LNCaP clone FGC (cell line): ENCODE results near the gene GGT6.

ENCODE experiments used
- DNase-seq: peaks from one replicate; pipeline ENCODE4 v3.0.0-alpha.2; 2011; ENCODE audit warnings: low read depth
- H3K4me3 ChIP-seq: 2 replicates; pipeline ENCODE4 v1.5.1; 2011; ENCODE audit warnings: mild to moderate bottlenecking, low read depth, low read length, control low read depth
- TF ChIP-seq, protein P1 (sequence below): IDR thresholded peaks from 2 replicates; pipeline ENCODE4 v1.5.1; 2012; ENCODE audit warnings: mild to moderate bottlenecking; ENCODE audit not compliant: control insufficient read depth, insufficient read depth; ENCODE audit errors: extremely low read depth

Gene GGT6

DNA sequence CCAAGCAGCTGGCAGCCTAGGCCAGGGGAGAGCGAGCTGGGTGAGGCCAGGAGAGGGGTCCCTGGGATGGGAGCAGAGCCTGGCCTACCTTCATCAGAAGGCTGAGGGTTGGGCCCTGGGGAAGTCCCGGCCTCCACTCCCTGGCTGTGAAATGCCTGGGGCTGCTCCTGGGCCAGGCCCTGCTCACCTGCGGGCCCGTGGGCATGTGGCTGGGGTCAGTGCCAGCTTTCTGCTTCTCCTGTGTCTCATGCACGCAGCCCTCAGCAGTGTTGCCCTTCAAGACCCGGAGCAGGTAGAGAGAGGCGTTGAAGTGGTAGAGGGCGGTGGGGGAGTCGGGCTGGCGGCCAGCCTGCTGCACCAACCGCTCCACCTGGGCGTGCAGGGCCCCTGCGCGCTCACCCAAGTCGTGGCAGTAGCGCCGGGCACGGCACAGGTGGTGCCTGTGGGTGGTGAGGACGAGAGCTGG lies 17.6 kb downstream of the GGT6 start:
- TF ChIP-seq, protein P1, sequence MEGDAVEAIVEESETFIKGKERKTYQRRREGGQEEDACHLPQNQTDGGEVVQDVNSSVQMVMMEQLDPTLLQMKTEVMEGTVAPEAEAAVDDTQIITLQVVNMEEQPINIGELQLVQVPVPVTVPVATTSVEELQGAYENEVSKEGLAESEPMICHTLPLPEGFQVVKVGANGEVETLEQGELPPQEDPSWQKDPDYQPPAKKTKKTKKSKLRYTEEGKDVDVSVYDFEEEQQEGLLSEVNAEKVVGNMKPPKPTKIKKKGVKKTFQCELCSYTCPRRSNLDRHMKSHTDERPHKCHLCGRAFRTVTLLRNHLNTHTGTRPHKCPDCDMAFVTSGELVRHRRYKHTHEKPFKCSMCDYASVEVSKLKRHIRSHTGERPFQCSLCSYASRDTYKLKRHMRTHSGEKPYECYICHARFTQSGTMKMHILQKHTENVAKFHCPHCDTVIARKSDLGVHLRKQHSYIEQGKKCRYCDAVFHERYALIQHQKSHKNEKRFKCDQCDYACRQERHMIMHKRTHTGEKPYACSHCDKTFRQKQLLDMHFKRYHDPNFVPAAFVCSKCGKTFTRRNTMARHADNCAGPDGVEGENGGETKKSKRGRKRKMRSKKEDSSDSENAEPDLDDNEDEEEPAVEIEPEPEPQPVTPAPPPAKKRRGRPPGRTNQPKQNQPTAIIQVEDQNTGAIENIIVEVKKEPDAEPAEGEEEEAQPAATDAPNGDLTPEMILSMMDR, result no peak
- no peak overlapping the region for H3K4me3 ChIP-seq
- DNase-seq, result no peak

DNA sequence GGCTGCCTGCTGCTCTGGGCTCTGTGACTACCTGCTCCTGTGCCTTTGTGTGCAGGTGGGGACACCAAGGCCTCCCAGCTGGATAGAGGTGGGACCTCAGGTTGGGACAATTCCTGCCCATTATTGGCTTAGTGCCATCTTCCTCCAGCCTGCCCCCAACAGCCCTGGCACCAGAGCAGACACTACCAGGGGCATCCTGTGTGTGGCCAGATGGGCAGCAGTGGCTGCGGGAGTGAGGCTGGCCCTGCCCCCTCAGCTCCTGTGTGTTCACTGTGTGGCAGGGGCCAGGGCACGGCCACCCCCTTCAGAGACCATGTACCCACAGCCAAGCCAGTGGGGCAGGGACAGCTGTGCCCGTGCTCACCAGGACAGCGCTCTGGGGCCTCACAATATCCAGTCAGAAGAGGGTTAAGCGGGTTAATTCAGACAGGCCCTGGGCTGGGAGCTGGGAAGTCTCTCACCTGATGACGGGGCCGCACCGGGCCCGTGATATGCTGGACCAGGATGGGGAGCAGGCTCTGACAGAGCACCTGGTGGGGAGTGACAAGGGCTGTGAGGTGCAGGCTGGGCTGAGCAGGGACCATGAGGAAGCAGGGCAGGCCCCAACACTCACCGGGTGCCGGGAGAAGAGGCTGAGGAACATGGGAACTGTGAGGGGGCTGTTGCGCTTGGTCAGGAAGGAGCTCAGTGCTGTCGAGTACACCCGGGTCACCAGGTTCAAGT lies 18.2 kb downstream of the GGT6 start:
- no peak for DNase-seq
- no peak overlapping the region for H3K4me3 ChIP-seq
- TF ChIP-seq, protein P1, result no peak

DNA sequence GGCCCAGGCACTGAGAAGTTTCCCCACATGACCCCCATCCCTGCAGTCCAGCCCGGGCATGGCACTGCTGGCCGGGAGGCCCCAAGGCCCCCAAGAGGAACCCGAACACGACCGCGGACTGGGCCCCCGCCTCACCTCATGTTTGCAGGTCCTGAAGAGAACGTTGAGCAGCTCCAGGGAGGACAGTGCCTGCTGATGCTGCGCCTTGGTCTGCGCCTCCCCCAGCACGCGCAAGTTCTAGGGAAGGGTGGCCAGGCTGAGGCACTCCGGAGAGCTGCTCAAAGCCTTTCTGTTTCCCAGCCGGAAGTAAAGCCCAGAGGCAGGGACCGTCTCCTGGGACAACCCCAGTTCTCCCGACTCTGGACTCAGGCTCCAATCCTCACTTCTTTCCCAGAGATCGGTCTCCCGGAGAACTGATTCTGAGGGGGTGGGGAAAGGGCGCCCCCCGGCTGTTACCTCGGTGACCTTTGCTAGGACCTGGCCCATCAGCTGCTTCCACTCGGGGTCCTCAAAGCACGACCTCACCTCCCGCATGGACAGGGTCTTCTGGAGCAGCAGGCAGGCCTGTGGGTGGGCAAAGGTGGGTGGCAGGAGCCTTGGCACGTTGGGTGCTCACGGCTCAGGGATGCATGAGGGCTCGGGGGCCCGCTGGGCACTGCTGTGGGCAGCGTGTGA lies 18.9 kb downstream of the GGT6 start:
- no peak overlapping the region for H3K4me3 ChIP-seq
- DNase-seq, result no peak
- TF ChIP-seq, protein P1, result 0 out of 2 replicates have a peak, but pooled peaks have one; percentile 8

DNA sequence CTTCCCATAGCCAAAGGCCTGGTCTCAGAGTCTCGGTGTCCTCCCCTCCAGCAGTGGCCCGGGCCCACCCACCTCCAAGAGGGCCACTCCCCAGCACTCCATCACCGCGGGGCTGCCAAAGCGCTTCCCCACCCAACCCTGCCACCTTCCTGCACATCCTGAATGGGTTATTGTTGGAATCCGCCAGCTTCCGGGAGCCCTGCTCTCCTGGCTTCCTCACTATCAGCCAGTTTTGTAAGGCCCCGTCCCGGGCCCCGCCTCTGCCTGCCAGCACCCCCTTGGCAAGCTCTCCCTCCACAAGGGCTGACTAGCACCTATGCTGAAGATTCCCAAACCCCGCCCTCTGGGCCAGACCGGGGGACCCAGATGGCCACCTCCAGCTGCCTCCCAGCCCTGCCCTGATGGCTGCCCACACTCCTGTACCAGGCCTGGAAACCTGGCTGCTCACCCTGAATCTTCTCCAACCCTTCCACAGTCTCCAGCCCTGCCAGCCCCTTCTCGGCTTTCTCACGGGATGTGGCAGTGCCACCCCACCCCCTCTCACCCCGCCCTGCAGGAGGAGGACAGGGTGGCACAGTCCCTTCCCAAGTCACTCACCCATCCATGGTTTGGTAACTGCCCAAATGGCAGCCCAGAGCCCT lies 19.6 kb downstream of the GGT6 start:
- H3K4me3 ChIP-seq, result no peak overlapping the region
- TF ChIP-seq, protein P1, result no peak
- DNase-seq, result no peak

DNA sequence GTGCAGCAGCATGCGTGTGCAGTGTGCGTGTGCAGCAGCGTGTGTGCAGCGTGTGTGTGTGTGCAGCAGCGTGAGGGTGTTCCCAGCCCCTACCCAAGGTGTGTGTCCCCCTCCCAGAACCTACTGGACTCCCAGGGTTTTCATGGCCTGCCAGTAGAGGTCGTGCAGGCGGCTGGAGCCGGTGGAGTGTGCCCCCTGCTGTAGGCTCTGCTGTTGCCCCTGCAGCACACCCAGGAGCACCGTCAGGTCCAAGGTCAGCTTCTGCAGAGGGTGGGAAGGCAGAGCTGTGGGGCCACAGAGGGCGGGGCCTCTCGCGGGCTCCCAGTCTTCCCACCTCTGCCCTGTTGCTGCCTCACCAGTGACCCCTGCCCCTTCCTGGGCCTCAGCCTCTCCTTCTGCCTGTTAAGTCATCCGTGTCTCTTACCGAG lies 20.1 kb downstream of the GGT6 start:
- TF ChIP-seq, protein P1, result no peak
- no peak overlapping the region for H3K4me3 ChIP-seq
- DNase-seq, result no peak

DNA sequence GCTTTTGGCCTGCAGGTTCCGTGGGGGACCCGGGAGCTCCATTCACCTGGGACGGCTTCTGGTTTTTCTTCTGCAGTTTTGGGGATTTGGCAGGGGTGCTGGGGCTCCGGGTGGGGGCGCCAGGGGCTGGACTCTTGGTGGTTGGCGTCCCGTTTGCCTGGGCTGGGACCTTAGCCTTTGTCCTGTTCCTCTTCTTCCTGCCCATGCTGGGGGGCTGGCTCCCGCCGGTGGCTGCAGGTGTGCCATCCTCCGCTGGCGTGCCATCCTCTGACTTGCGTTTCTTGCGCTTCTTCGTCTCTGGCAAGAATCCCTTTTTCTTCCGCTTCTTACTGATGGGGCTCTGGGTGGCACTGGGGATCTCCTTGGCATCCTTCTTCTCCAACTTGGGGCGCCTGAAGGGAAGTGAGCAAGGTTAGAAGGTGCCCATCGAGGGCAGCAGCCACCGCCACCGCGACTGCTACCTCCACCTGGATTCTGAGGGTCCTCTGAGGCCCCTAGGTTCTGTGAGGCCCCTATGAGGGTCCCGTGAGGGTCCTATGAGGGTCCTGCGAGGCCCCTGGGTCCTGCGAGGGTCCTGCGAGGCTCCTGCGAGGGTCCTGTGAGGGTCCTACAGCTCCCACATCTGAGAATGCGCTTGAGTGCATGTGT lies 20.7 kb downstream of the GGT6 start:
- no peak for DNase-seq
- TF ChIP-seq, protein P1, result no peak
- no peak overlapping the region for H3K4me3 ChIP-seq
